Activated T-cell treated with anti-CD3 and anti-CD28 coated beads for 1 hour (primary cell): ENCODE results near the gene ZNF557.

ENCODE experiments used
- DNase-seq: peaks from one replicate; pipeline ENCODE4 v3.0.0-alpha.2; 2020; ENCODE audit warnings: low read depth

Gene ZNF557

DNA sequence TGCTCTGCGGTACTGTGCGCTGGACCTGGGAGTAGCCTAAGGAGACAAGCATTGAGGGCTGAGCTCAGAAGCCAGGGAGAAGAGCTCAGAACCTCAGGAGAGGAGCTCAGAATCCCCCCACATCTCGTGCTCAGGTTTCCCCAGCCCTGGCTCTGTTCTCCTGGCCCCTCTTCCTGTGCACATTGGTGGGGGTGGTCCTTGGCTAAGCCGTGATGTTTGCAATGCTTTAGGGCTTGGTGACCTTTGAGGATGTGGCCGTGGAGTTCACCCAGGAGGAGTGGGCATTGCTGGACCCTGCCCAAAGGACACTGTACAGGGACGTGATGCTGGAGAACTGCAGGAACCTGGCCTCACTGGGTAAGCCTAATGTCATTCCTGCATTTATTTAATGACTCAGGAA, 6.6 kb downstream of the ZNF557 start:
- DNase-seq, result no peak

- DNase-seq, result no peak
Measured at GRCh38 chr19:7078008-7078407, 8.5 kb downstream of the ZNF557 start.

DNA sequence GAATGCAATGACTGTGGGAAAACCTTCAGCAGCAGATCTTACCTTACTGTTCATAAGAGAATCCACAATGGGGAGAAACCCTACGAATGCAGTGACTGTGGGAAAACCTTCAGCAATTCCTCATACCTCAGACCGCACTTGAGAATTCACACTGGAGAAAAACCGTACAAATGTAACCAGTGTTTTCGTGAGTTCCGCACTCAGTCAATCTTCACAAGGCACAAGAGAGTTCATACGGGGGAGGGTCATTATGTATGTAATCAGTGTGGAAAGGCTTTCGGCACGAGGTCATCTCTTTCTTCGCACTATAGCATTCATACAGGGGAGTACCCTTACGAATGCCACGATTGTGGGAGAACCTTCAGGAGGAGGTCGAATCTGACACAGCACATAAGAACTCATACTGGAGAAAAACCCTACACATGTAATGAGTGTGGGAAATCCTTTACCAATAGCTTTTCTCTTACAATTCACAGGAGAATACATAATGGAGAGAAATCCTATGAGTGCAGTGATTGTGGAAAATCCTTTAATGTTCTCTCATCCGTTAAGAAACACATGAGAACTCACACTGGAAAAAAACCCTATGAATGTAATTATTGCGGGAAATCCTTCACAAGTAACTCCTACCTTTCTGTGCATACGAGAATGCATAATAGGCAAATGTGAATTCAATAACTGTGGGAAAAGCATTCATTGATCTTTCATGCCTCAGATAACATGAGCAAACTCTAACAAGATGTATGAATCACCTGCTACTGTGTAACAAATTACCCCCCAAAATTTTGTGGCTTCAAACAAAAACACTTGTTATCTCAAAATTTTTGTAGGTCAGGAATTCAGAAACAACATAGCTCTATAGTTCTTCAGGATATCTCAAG, 13.8 kb downstream of the ZNF557 start:
- DNase-seq, result no peak

DNA sequence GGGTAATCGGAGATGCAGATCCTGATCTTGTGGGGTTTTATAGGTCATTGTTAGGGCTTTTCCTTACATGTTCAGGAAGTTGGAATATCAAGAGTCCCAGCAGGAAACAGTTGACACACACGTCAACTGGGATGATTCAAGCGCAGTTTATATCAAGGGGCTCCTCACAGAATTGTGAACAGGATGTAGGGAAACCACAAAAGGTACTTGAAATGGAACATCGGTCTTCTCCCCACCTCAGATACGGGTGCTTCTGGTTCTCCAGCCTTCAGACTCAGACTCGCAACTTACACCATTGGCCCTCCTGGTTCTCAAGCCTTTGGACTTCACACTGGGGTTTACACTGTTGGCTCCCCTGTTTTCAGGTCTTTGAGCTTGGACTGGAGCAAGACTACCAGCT, 19.5 kb downstream of the ZNF557 start:
- DNase-seq, result no peak

DNA sequence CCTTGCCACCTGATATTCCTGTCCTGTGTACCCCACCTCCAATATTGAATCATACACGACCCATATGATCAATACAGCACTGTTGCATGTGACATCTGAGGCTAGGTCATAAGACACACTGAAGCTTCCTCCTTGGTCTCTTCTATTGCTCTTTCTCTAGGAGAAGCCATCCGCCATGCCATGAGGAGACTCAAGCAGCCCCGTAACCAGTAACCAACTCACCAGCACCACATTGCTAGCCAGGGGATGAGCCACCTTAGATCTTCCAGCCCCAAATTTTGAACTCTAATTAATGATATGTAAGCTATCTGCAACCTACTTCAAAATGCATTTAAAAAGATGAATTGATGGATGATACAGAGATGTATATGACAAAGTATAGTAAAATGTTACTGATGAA, 28.6 kb downstream of the ZNF557 start:
- no peak for DNase-seq

DNA sequence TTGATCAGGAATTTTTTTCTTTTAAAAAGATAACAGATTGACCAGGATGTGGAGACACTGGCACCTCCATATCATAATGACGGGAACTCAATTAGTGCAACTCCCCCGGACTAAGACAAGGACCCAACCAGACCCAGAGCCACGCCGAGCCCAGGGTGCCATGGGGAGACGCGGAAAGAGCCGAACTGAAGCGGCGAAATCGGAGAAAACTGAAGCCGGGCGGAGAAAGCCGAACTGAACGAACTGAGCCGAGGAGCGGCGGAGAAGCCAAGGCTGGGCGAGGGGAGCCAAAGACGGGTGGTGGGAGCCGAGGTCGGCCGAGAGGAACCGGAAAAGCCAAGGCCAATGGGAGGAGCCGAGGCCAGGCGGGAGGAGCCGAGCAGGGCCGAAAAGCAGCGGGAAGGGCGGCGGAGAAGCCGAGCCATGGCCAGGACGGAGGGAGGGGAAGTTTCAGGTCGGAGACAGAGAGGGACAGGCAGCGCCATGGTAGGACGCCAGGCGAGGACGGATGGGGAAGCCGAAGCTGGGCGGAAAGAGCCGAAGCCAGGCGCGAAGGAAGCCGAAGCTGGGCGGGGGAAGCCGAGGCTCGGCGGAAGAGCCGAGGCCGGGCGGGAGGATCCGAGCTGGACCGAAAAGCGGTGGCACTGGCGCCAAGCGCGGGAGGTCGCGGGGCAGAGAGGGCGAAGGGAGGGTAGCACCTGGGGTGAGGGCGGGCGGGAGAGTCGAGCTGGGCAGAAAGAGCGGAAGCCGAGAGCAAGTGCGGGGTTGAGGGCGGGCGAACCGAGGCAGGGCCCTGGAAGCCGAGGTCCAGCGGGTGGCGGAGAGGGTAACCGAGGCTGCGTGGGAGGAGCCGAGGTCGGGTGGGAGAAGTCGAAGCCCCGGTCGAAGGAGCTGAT, 29.4 kb downstream of the ZNF557 start:
- DNase-seq, result peak; percentile 84

- DNase-seq, result peak; percentile 51
Measured at GRCh38 chr19:7099597-7099921, 30.1 kb downstream of the ZNF557 start.

DNA sequence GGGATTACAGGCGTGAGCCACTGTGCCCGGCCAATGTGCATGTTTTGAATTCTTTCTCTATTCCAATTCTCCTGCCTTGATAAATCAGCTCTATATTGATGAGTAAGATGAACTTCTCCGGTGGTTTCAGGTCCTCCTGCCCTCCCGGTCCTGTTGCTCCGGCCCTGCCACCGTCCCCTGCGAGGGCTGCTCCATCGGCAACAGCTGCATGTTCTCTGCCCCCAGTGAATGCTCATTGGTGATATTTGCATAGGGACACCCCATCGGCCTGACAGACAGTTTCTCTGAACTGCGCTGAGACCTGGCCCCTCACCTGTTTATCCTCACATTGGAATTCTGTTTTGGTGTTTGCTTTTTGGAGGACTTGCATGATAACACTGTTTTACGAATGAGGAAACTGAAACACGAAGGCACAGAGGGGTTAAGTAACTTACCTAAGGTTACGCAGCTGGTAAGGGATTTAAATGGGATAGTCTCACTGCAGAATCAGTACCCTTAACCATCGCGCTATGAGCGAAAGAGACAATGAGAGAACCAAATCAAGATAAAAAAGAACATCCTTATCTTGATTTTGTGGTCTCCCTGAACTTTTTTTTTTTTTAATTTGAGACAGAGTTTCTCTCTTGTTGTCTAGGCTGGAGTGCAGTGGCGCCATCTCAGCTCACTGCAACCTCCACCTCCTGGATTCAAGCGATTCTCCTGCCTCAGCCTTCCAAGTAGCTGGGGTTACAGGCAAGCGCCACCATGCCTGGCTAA, 32.2 kb downstream of the ZNF557 start:
- no peak for DNase-seq

DNA sequence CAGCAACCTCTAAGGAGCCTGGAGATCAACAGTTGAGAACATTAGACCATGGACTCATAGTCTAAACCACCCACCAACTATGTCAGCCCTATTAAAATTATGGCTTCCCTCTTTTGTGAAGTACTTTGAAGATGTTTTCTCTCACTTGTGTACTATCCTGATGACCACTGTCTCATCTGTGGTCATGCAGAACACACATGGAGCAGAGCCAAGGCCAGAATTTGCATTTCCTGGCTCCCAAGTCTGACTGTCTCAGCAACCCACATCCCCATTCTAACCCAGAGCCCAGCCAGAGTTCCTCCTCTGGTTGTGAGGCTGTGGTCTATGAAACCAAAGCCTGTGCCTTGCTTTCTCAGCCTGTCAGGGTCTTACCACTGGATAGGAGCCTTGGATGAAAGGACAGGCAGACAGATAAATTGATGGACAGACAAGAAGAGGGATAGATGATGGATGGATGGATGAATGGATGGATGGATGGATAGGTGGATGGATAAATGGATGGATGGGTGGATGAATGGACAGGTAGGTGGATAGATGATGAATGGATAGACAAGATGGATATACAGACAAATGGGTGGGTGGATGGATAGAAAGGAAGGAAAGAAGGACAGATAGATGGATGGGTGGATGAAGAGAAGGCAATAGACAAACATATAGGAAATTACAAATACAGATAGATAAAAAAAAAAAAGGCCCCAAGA, 35.4 kb downstream of the ZNF557 start:
- DNase-seq, result no peak

- DNase-seq, result no peak
Measured at GRCh38 chr19:7106711-7107657, 37.5 kb downstream of the ZNF557 start.

DNA sequence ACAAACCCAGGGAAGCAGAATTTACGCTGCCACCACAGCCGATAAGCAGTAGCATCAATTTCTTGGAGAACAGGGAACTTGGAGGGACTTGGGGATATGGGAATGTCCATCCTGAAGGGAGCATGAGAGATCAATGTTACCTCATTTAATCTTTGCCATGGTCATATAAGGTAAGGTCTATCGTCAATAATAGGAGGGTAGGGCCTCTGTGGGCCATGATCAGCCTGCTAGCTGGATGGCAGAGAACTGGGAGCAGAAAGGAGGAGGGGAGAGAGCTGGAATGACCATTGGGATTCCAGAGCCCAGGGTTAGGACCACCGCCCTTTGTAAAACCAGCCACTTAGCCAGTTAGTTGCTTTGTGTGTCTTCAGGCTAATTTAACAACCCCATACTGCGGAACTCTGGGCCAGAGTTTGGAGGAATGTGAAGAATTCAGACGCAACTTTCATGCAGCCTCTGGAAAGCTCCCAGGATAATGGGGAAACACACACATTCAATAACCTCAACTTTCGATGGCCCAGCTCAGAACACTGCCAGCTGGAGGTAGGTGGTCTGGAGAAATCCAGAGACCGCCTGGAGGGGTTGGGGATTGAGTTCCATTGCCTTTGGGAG, 40.3 kb downstream of the ZNF557 start:
- DNase-seq, result no peak

- no peak for DNase-seq
Measured at GRCh38 chr19:7112675-7113074, 43.2 kb downstream of the ZNF557 start.

DNA sequence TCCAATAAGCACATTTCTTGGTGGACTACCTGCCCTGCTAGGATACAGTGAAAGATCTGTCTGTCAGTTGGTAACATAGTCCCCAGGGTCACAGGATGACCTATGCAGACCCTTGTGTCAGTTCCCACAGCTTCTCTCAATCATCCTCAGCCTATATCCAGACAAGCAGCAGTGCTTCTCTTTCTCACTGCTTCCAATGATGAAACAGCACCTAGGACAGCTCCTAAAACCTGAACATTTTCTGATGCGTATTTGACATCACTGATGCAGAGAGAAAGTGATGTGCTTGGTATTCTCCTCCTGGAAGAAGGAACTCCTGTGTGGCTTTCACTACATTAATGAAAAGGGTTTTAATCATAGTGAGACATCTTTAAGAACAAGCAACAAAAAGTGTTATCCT, 43.7 kb downstream of the ZNF557 start:
- no peak for DNase-seq

- no peak for DNase-seq
Measured at GRCh38 chr19:7115721-7116120, 46.2 kb downstream of the ZNF557 start.

- no peak for DNase-seq
Measured at GRCh38 chr19:7117248-7117647, 47.7 kb downstream of the ZNF557 start.

- DNase-seq, result no peak
Measured at GRCh38 chr19:7119582-7119981, 50.1 kb downstream of the ZNF557 start.

DNA sequence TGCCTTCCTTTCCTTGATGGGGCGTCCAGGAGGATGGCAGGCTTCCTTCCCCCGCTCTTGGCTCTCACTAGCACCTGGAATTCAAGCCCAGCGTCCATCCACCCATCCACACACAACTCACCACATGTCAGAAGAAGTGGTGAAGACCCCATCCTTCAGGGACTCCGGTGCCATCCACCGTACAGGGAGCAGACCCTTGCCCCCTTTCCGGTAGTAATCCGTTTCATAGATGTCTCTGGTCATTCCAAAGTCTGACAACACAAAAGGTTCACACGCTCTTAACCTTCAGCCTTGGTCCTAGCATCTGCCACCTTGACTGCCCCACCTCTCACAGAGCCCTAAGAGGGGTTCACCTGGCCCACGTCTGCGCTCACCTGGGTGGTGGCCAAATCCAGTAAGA, 51.0 kb downstream of the ZNF557 start:
- no peak for DNase-seq

DNA sequence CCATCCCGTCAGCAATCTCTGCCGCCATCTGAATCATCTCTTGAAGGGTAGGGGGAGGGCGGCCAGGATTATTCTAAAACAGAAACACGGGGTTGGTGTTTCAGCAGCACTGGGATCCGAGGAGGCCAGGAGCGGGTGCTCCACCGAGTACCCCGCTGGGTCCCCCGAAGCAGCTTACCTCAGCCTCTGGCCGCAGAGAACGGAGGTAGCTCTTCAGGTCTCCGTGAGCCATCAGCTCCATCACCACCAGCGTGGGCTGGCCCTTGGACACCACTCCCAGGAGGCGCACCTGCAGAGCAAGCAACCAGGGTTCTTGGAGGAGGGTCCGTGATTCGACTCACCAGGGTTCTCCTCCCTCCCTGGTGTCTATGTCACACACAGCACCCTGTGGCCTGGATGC, 53.2 kb downstream of the ZNF557 start:
- DNase-seq, result no peak

DNA sequence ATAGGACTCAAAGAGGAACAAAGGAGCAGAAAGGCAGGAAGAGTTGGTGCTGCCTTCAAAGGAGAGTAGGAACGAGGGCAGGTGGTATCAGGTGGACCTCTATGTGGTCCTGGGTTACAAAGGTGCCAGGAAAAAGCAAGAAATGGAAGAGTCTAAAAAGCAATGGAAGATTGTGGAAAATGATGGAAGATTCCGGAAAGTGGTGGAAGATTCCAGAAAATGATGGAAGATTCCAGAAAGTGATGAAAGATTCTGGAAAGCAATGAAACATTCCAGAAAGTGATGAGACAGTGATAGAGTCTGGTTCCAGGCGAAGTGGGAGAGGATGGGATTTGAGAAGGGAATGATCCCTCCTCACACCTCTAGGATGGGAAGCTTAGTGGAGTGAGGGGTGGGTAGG, 55.3 kb downstream of the ZNF557 start:
- no peak for DNase-seq

DNA sequence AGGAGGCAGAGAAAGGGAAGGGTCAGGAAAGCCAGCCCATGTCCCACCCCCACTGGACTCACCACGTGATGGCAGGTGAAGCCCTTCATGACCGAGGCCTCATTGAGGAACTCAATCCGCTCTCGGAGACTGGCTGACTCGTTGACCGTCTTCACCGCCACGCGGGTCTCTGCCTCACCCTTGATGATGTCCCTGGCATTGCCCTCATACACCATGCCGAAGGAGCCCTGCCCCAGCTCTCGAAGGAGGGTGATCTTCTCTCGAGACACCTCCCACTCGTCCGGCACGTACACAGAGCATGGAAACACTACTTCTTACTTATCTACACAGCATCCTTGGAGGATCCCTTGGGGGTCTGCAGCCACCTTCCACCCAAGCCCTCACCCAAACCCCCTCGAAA, 55.7 kb downstream of the ZNF557 start:
- DNase-seq, result no peak
